ENCODE data around the gene HS1BP3. TPM values are rescaled to one million over a fixed set of nuclear protein-coding genes. Genes with fewer than 3 reads are reported as not detected.
A peak's percentile ranks its signal among the peaks of the same experiment; 100 is the strongest.

HS1BP3 gene
- total RNA-seq, 1 donor from 2014 or later: 23.1 TPM

GRCh38 chr2:20618468-20618885, 32.4 kb downstream of the HS1BP3 start:
- DNase-seq (ENCODE audit: extremely low spot score in 2 of 2): no peak

GRCh38 chr2:20617892-20618467, 32.9 kb downstream of the HS1BP3 start:
- DNase-seq (ENCODE audit: extremely low spot score in 2 of 2): peak in 1 of 2 donors; percentile 99
- H3K9me3 ChIP-seq: no peaks in the 10 kb centered on the region
- no peaks in the 10 kb centered on the region for H3K27me3 ChIP-seq
- intact Hi-C loops (cut with DNase I): loop anchor here (5.0 kb wide), 1 partner anchor 171 kb away; the partner anchor contains the start of gene RHOB
- peak overlapping the region; percentile 97 for H3K27ac ChIP-seq
- peaks cover 86% of the 10 kb centered on the region for H3K4me1 ChIP-seq
- H3K4me3 ChIP-seq: peak overlapping the region in 1 of 2 donors; percentile 17
- peak in 1 of 3 experiments; percentile 74 for TF ChIP-seq CTCF (IDR thresholded peaks at IDR 0.05)
- TF ChIP-seq POLR2AphosphoS5 (IDR thresholded peaks at IDR 0.05; ENCODE audit: insufficient read depth in 1 of 2, low read depth in 1 of 2): peak; percentile 63 to 95
- TF ChIP-seq POLR2A (IDR thresholded peaks at IDR 0.05): no peak
- peaks cover 0 to 17% of the 10 kb centered on the region in 2 donors for H3K36me3 ChIP-seq

More at GRCh38 chr2:20618468-20618885, 32.4 kb downstream of the HS1BP3 start:
- H3K27ac ChIP-seq: peak overlapping the region; percentile 97
- peak overlapping the region in 1 of 2 donors; percentile 17 for H3K4me3 ChIP-seq
- no peaks in the 10 kb centered on the region for H3K27me3 ChIP-seq
- TF ChIP-seq CTCF (IDR thresholded peaks at IDR 0.05) (no peak), POLR2A (IDR thresholded peaks at IDR 0.05) (no peak), POLR2AphosphoS5 (IDR thresholded peaks at IDR 0.05; ENCODE audit: insufficient read depth in 1 of 2, low read depth in 1 of 2) (peak in 1 of 2 donors; percentile 44)
- no peaks in the 10 kb centered on the region for H3K9me3 ChIP-seq
- peaks cover 81% of the 10 kb centered on the region for H3K4me1 ChIP-seq
- intact Hi-C loops (cut with DNase I): loop anchor here (5.0 kb wide), 1 partner anchor 171 kb away; the partner anchor contains the start of gene RHOB
- peaks cover 0 to 22% of the 10 kb centered on the region in 2 donors for H3K36me3 ChIP-seq

- no peak for DNase-seq (ENCODE audit: extremely low spot score in 2 of 2)
- H3K27ac ChIP-seq: peak overlapping the region; percentile 97
- H3K4me1 ChIP-seq: peaks cover 90% of the 10 kb centered on the region
- H3K36me3 ChIP-seq: peaks cover 0 to 8% of the 10 kb centered on the region in 2 donors
- TF ChIP-seq CTCF (IDR thresholded peaks at IDR 0.05) (no peak), POLR2AphosphoS5 (IDR thresholded peaks at IDR 0.05; ENCODE audit: insufficient read depth in 1 of 2, low read depth in 1 of 2) (peak in 1 of 2 donors; percentile 17)
- H3K27me3 ChIP-seq: no peaks in the 10 kb centered on the region
- no peaks in the 10 kb centered on the region for H3K9me3 ChIP-seq
- no peak overlapping the region for H3K4me3 ChIP-seq
- intact Hi-C loops (cut with DNase I): loop anchor here (5.0 kb wide), 1 partner anchor 170 kb away; the partner anchor contains the start of gene RHOB
These were observed 33.8 kb downstream of the HS1BP3 start for GRCh38 chr2:20617081-20617575.

GRCh38 chr2:20616341-20616871, 34.5 kb downstream of the HS1BP3 start:
- TF ChIP-seq POLR2AphosphoS5 (IDR thresholded peaks at IDR 0.05; ENCODE audit: insufficient read depth in 1 of 2, low read depth in 1 of 2) (no peak), CTCF (IDR thresholded peaks at IDR 0.05) (no peak), POLR2A (IDR thresholded peaks at IDR 0.05) (no peak)
- no peak for DNase-seq (ENCODE audit: extremely low spot score in 2 of 2)
- no peaks in the 10 kb centered on the region for H3K9me3 ChIP-seq
- no peak overlapping the region for H3K4me3 ChIP-seq
- H3K27me3 ChIP-seq: no peaks in the 10 kb centered on the region
- H3K27ac ChIP-seq: peak overlapping the region; percentile 97
- H3K4me1 ChIP-seq: peaks cover 96% of the 10 kb centered on the region
- intact Hi-C loops (cut with DNase I): loop anchor here (5.0 kb wide), 1 partner anchor 169 kb away; the partner anchor contains the start of gene RHOB
- peaks cover 0 to 6% of the 10 kb centered on the region in 2 donors for H3K36me3 ChIP-seq
